HG03460 (cell line): ENCODE results near the gene DGLUCY.
"Not testable (repeated sequence)": the region's sequence is repeated elsewhere in the genome, so short reads cannot be mapped to it uniquely, and the experiment has no call there.

Experiments
- ATAC-seq: cut with Tn5 transposase; IDR thresholded peaks from one replicate; pipeline ENCODE4 v1.9.1; 2021; ENCODE audit not compliant: unreplicated experiment

Gene DGLUCY

GRCh38 chr14:91255026-91255695 lies 141.3 kb downstream of the DGLUCY start:
- no peak for ATAC-seq

DNA sequence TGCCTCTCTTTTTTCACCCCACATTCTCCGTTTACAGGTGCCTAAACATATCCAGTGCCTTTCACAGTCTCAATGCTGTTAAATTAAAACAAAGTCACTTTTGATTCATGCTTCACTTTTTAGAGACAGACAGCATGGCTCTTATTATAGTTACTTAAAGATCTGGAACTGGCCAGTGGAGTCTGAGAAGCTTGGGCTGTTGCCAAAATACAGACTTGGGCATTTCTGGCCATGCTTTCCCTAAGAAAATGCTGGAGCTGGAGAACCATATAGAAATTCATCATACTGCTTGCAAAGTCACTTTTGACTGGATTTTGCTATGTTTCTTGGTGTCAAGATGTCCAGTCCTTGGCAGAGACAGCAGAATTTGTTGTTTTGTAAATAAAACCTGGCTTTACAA lies 142.8 kb downstream of the DGLUCY start:
- ATAC-seq: no peak

- ATAC-seq: no peak
Observed at GRCh38 chr14:91257328-91258010, 143.6 kb downstream of the DGLUCY start.

DNA sequence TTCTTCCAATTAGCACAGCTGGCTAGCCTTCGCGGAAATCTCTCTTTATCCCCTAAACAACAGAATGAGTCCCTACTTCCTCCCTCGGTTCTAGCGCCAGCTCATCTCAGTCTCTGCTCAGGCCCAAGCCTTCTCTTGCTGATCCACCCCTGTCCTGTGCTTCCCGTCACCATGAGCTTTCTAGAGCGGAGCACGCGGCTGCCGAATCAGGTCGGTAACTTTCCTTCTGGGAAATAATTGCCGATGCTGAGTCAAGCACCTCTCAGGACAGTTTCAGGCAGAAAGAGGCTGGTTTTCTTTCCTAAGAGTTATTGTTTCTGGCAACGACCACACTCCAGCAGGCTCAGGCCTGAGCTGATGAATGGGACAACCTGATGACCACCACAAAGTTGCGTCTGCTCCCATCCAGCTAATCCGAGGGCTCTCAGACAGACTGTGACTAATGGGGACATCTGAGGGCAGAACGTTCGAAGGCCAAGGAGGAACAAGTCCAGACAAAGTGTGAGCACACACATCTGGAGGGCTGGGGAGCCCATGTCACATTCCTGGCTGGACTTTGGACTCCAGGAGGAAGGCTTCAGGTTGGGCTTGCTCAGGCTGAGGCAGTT lies 144.2 kb downstream of the DGLUCY start:
- ATAC-seq: no peak

GRCh38 chr14:91258876-91259275 lies 145.0 kb downstream of the DGLUCY start:
- no peak for ATAC-seq

DNA sequence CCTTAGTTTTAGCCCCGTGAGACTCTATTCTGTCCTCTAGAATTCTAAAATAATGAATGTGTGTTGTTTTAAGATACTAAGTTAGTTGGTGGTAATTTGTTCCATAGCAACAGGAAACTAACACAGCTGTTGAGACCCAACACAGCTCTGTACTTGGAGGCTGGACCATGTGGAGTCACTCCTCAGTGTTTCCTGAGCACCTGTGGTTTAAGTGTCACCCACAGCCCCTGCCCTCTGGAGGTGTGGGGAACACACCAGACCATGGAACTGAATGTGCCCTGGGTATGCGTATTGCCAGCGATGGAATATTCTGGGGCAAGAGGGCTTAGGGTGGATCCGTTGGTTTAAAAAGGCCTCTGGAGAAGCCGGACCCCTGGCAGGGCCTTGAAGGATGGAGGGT lies 147.2 kb downstream of the DGLUCY start:
- no peak for ATAC-seq

DNA sequence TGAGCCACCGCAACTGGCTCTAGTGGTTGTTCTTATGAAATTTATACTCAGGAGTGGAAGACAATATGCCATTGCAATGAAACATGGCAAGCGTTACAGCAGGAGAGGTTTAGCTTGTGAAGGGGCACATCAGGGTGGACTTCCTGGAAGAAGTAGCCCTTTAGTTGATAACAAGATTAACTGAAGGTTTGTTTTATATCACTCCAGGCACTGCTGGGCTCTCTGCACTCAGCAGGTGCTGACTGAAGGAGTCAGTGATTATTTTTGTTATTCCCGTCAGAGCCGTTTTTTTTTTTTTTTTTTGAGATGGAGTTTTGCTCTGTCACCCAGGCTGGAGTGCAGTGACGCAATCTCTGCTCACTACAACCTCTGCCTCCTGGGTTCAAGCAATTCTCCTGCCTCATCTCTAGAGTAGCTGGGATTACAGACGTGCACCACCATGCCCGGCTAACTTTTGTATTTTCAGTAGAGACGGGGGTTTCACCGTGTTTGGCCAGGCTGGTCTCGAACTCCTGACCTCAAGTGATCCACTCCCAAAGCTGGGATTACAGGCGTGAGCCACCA lies 148.2 kb downstream of the DGLUCY start:
- no peak for ATAC-seq

- ATAC-seq: no peak
Observed at GRCh38 chr14:91263329-91263728, 149.5 kb downstream of the DGLUCY start.

- ATAC-seq: no peak
Observed at GRCh38 chr14:91264151-91265150, 150.6 kb downstream of the DGLUCY start.

GRCh38 chr14:91265404-91265803 lies 151.5 kb downstream of the DGLUCY start:
- no peak for ATAC-seq

DNA sequence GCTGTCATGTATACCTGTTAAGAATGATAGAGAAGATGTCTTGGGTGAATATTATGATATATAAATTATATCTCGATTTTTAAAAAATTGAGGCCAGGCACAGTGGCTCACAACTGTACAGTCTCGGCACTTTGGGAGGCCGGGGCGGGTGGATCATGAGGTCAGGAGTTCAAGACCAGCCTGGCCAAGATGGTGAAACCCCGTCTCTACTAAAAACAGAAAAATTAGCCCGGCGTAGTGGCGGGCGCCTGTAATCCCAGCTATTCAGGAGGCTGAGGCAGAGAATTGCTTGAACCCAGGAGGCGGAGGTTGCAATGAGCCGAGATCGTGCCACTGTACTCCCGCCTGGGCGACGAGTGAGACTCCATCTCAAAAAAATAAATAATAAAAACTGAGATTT lies 152.4 kb downstream of the DGLUCY start:
- ATAC-seq: not testable (repeated sequence)

DNA sequence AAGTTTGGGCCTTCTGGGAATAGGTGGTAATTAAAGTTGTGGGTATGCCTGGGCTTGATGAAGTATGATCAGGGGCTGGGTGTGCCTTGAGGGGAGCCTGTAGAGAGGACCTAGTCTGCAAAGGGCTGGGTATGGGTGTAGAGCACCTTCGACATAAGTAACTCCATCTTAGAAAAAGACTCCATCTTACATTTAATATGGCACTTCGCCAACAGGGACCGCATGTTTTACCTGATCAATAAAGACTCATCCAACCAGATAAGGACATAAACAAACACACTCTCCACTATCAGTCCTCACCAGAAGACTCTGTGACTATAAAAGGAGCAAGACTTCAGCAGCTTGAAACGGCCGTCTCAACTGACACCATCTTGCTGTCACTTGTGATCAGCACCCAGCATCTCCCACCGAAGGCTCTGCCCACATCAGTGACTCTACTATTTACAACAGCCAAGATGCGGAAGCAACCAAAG lies 154.1 kb downstream of the DGLUCY start:
- ATAC-seq: no peak

DNA sequence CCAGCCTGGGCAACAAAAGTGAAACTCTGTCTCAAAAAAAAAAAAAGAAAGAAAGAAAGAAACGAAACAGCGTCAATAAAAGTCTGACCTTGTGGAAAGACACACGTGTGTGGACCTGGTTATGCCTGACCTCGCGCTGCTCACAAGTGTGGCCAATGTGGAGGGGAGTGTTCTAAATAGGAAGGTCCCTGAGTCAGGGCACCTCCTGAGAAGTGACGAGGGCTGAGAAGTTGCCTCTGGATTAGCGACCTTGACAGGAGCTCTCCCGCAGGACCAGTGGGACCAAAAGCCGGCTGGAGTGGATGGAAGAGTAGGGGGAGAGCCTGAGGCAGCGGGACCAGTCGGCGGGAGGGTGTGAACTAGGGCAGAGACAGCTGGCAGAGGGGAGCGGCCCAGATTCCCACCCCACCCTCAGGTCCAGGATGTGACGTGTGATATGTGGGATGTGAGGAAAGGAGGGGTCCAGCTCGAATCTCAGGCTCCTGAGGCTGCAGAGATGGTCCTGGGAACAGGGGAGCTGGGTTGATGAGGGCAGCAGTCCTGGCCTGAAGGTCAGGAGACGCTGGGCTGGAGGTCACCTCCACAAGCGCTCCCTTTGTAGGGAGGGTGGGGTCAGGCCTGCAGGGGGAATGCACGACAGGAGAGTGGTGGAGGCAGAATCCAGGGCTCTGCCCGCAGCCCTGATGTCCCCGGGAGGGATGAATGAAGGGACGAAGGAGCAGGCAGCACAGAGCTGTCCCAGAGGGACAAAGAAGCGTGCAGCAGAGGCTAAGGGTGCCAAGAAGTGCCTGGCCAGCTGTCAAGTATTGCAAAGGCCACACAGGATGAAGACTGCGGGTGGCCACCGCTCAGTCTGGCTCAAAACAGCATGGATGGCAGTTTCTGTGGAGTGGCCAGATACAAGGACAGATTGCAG lies 155.5 kb downstream of the DGLUCY start:
- ATAC-seq: no peak

GRCh38 chr14:91270188-91270587 lies 156.3 kb downstream of the DGLUCY start:
- ATAC-seq: no peak

DNA sequence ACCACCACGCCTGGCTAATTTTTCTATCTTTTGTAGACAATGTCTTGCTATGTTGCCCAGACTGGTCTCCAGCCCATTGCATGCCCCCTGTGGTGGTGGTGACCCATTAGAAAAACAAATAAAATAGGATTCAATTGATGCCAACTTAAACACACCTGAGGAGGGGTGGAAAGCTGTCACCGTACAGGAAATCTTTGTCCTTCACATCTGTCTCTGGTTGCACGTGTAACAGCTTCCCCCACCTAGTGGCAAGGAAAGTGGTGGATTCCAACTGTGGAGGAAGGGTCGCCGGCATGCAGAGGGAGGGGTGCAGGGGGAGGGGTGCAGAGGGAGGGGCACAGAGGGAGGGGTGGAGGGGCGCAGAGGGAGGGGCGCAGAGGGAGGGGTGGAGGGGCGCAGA lies 156.7 kb downstream of the DGLUCY start:
- ATAC-seq: no peak

DNA sequence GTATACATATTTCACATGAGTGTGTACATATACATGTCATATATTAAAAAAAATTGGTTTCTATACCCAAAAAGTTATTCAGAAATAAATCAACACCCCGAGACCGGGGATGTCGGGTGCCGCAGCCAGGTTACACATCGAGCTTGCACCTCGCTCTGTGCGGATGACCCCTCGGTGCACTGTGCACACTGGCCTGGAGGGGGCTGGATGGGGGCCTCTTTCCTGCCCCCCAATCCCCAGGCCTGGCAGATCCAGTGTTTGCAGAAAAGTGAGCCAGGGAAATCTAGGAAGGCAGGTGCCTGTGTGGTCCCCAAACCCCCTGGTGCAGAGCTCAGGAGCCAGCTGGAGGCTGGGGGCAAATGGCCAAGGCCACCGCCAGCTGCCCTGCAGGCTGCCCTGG lies 157.8 kb downstream of the DGLUCY start:
- ATAC-seq: no peak

DNA sequence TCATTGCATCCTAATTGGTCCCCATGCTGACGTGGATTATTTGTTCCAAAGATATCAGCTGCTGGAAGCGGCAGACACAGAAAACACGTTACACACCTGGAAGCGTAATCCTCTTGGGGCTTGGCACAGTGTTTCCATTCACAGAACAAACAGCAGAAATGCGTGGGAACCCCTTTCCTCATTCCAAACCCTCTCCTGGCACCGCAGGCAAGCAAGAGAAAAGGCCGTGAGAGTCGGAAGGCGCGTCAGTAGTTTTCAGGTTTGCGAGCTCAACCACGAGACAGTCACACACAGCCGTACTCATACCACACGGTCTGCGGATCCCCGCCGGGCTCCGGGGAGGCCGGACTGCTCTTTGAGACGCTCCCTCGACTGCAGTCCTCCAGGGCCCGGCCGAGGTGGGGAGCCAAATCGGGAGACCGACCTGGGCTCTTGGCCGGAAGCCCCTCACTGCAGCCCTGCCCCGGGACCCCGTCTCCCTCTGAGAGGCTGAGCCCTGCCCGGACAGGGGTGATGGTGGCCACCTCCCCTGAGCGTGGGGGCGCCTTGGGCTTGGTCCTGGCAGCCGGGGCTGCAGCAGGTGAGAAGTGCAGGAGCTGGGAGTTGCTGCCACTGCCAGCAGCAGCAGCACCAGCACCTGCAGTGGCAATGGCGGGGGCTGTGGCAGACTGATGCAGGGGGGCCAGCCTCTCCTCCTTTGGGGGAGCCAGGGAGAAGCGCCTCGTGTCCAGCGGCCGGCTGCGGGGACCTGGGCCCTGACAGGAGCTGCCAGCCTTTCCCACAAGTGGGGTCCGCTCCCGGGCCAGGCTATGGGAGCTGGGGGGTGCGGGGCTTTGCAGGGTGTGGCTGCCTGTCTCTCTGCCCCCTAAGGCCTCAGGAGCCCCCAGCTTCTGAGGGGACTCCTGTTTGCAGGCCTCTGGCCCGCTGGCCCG lies 158.7 kb downstream of the DGLUCY start:
- ATAC-seq: no peak

DNA sequence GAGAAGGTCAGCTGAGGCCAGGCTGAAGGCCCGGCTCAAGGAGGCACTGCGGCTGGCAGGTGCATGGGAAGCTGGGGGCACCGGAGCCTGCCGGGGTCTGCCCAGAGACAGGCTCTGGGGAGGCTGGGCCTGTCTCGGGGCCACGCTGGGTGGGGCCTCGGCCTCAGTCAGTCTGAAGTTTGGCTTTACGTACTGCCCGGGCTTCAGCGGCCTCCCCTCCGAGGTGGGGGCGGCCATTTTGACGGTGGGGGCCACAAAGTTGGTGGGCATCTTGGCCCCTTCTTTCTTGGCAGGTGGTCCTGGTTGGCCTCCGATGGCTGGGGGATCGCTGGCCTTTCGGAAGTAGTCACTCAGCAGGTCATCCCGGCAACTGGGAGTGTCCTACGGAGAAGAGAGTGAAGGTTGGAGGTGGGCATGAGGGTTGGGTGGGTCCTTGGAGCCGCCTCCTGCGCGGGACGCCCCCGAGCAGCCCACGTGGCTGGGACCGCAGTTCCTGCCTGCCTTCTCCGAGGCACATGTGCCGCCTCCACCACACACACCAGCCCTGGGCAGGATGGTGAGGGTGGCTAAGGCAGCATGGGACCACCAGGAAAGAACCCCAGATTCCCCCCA lies 159.5 kb downstream of the DGLUCY start:
- no peak for ATAC-seq
